Astrocyte of the spinal cord (primary cell): ENCODE results near the gene SH3RF3.

Experiments used
- DNase-seq: peaks from one replicate; pipeline ENCODE4 v3.0.0; 2011; ENCODE audit warnings: low read depth, low spot score
- H3K4me3 ChIP-seq: 2 replicates; pipeline ENCODE4 v1.5.1; 2011; ENCODE audit warnings: low read depth, mild to moderate bottlenecking, low read length, moderate library complexity
- in situ Hi-C: cut with HindIII; loops from 2 replicates; pipeline ENCODE4 v1.10.0; 2017; ENCODE audit warnings: low sequenced_read_pairs
- TF ChIP-seq, protein P1 (sequence below): IDR thresholded peaks from 2 replicates; pipeline ENCODE4 v1.5.1; 2012; ENCODE audit warnings: low read depth, mild to moderate bottlenecking, low read length, inconsistent platforms

The SH3RF3 gene

GRCh38 chr2:109523536-109524361 is 394.7 kb downstream of the SH3RF3 start:
- no peak for DNase-seq
- in situ Hi-C loops, result no loop called here
- no peak overlapping the region for H3K4me3 ChIP-seq
- TF ChIP-seq, protein P1, sequence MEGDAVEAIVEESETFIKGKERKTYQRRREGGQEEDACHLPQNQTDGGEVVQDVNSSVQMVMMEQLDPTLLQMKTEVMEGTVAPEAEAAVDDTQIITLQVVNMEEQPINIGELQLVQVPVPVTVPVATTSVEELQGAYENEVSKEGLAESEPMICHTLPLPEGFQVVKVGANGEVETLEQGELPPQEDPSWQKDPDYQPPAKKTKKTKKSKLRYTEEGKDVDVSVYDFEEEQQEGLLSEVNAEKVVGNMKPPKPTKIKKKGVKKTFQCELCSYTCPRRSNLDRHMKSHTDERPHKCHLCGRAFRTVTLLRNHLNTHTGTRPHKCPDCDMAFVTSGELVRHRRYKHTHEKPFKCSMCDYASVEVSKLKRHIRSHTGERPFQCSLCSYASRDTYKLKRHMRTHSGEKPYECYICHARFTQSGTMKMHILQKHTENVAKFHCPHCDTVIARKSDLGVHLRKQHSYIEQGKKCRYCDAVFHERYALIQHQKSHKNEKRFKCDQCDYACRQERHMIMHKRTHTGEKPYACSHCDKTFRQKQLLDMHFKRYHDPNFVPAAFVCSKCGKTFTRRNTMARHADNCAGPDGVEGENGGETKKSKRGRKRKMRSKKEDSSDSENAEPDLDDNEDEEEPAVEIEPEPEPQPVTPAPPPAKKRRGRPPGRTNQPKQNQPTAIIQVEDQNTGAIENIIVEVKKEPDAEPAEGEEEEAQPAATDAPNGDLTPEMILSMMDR, result no peak

DNA sequence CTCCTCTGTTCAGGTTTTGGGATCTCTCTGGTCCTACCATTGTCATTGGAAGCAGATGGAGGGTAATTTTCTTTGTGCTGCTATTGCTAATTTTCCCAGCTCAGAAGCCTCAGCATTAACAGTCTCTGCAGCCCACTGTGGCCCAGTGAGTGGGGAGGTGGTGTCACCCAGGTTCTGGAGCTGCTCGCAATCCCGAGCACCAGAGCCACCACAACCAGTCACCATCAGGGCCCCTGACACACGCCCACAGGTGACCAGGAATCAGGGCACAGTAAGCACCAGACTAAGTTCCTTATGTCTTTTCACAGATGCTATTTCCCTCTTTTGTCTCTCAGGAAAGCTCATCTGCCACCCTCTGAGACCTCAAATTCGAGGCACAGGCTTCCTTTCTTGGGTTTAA is 396.8 kb downstream of the SH3RF3 start:
- DNase-seq, result no peak
- no peak overlapping the region for H3K4me3 ChIP-seq
- TF ChIP-seq, protein P1, result no peak
- in situ Hi-C loops, result no loop called here

DNA sequence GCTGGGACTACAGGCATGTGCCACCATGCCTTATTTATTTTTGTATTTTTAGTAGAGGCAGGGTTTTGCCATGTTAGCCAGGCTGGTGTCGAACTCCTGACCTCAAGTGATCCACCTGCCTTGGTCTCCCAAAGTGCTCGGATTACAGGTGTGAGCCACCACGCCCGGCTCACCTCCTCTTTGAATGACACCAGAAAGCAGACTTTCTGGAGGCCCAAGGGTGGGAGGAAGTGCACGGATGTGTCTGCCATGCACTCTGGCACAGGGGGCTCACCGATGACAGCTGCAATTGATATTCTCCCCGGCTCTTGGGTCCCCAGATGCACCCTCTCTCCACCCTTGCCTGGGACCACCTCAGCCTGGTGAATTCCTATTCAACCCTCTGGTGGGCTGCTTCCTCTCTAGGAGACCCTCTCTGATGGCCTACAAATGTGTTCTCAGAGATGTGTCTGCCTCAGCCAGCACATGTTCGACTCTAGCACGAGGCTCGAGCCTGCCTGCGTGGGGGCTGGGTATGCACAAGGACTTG is 397.5 kb downstream of the SH3RF3 start:
- TF ChIP-seq, protein P1, result no peak
- no peak overlapping the region for H3K4me3 ChIP-seq
- DNase-seq, result no peak
- in situ Hi-C loops, result no loop called here

DNA sequence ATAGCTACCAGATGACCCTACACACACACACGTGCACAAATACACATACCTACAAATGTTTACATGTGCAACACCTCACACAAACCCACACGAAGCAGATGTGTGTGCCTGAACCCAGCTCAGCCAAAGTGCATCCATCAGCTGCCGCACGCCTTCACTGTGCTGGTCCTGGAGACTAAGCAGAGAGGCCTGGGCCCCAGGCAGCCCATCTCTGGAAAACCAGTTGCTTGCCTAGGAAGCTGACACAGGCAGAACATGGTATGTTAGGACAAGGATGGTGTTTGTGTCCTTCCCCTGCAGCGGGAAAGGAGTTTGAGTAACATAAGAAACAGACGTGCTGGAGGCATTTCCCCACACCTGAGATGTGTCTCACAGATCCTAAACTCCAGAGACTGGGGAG is 398.1 kb downstream of the SH3RF3 start:
- H3K4me3 ChIP-seq, result no peak overlapping the region
- TF ChIP-seq, protein P1, result no peak
- in situ Hi-C loops, result no loop called here
- no peak for DNase-seq

DNA sequence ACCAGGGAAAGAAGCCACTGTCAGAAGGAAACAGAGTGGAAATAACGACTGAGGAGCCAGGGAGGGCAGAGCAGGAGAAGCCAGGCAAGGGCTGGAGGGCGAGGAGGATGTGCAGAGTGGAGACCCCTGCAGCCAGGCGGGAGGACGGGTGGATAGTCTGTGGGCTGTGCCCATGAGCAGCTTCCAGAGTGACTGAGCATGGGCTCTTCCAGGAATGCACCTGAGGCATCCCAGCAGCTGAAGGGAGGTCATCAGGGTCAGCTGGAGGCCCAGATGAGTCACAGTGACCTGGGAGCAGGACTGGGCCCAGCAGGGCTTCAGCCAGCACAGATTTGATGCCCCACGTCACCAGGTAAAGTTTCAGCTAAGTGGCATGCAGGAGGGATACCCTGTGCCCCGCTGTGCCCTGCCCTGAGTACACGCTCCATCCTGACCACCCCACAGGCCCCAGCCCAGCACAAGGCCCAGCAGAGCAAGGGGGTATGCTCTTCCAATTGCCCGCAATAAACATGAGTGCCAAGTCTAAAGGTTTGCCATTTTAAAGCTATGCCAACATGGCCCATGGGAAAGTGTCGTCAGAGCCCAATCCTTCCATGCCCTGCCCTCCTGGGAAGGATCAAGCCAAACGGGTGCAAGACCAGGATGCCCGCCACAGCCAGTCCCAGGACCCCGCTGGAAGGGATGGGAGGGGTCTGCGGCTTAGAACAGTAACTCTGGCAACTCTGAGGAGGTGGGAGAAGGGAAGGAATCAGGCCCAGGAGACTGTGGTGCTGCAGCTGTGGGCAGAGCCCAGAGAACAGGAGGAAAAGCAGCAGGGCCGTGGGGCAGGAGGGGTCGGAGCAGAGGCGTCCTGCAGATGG is 399.1 kb downstream of the SH3RF3 start:
- in situ Hi-C loops, result no loop called here

More for the DNA sequence above, 399.1 kb downstream of the SH3RF3 start:
- TF ChIP-seq, protein P1, result no peak
- DNase-seq, result no peak
- no peak overlapping the region for H3K4me3 ChIP-seq
